GM12892 (cell line): ENCODE measurements around the gene SCAPER.

Source experiments
- POLR2A ChIP-seq: IDR thresholded peaks from 2 replicates; pipeline ENCODE4 v1.6.1; 2011; ENCODE audit warnings: low read depth, low read length, control low read depth
- POLR2AphosphoS5 ChIP-seq: IDR thresholded peaks from 2 replicates; pipeline ENCODE4 v1.6.1; 2011; ENCODE audit warnings: low read depth, low read length, control low read depth

- TF ChIP-seq POLR2A (no peak), POLR2AphosphoS5 (no peak)
Observed at GRCh38 chr15:76333309-76333708, 571.8 kb downstream of the SCAPER start.
